SK-N-SH treated with all-trans-retinoic acid at 6 μM for 48 hours (cell line): ENCODE measurements around the gene MIPOL1.

Source experiments
- ATAC-seq: fragments of 200-7000 bp; cut with Tn5 transposase; 3 replicates; pipeline ENCODE4 v1.9.1; 2020; ENCODE audit warnings: mild to moderate bottlenecking, moderate library complexity
- ARNTL ChIP-seq: fragments of 450-650 bp; formaldehyde crosslinking; IDR thresholded peaks from 2 replicates; pipeline ENCODE4 v1.5.0; 2020; ENCODE audit warnings: low read depth, mild to moderate bottlenecking, moderate library complexity, borderline replicate concordance
- BACH2 ChIP-seq: fragments of 250-450 bp; sonication (Bioruptor Pico); IDR thresholded peaks from 2 replicates; pipeline ENCODE4 v1.9.0; 2021; ENCODE audit warnings: mild to moderate bottlenecking, borderline replicate concordance
- CSDC2 ChIP-seq: fragments of 250-450 bp; sonication (Bioruptor Pico); IDR thresholded peaks from 2 replicates; pipeline ENCODE4 v1.5.0; 2020; ENCODE audit warnings: mild to moderate bottlenecking, moderate library complexity
- GLIS3 ChIP-seq: fragments of 250-450 bp; sonication (Bioruptor Pico); IDR thresholded peaks from 2 replicates; pipeline ENCODE4 v1.5.0; 2020; ENCODE audit warnings: mild to moderate bottlenecking, moderate library complexity
- OSR1 ChIP-seq: fragments of 250-450 bp; sonication (Bioruptor Pico); IDR thresholded peaks from 2 replicates; pipeline ENCODE4 v1.8.0; 2022; ENCODE audit warnings: moderate library complexity, mild to moderate bottlenecking, inconsistent platforms
- PPARA ChIP-seq: fragments of 250-450 bp; sonication (Bioruptor Pico); IDR thresholded peaks from 2 replicates; pipeline ENCODE4 v1.5.0; 2020; ENCODE audit warnings: mild to moderate bottlenecking, borderline replicate concordance
- RARB ChIP-seq: fragments of 250-450 bp; sonication (Bioruptor Pico); IDR thresholded peaks from 2 replicates; pipeline ENCODE4 v1.8.0; 2021; ENCODE audit warnings: mild to moderate bottlenecking, moderate library complexity
- TOX ChIP-seq: fragments of 250-450 bp; sonication (Bioruptor Pico); IDR thresholded peaks from 2 replicates; pipeline ENCODE4 v1.8.0; 2021; ENCODE audit warnings: mild to moderate bottlenecking, moderate library complexity, borderline replicate concordance
- ZFP30 ChIP-seq: fragments of 450-650 bp; formaldehyde crosslinking; IDR thresholded peaks from 2 replicates; pipeline ENCODE4 v1.5.0; 2022; ENCODE audit warnings: mild to moderate bottlenecking, moderate library complexity
- ZNF565 ChIP-seq: fragments of 450-650 bp; formaldehyde crosslinking; conservative IDR thresholded peaks from 2 replicates; pipeline ENCODE4 v1.5.0; 2020; ENCODE audit warnings: low read depth, mild to moderate bottlenecking, moderate library complexity
- ZNF70 ChIP-seq: fragments of 450-650 bp; formaldehyde crosslinking; IDR thresholded peaks from 2 replicates; pipeline ENCODE4 v1.5.0; 2020; ENCODE audit warnings: mild to moderate bottlenecking, moderate library complexity
- ZNF8 ChIP-seq: fragments of 450-650 bp; formaldehyde crosslinking; IDR thresholded peaks from 2 replicates; pipeline ENCODE4 v1.5.0; 2020; ENCODE audit warnings: mild to moderate bottlenecking, moderate library complexity
- TF ChIP-seq, protein P1 (sequence below): fragments of 250-450 bp; sonication (Bioruptor Pico); IDR thresholded peaks from 2 replicates; pipeline ENCODE4 v1.5.1; 2021; ENCODE audit warnings: mild to moderate bottlenecking, moderate library complexity
- TF ChIP-seq, protein P2 (sequence below): fragments of 250-450 bp; sonication (Bioruptor Pico); IDR thresholded peaks from 2 replicates; pipeline ENCODE4 v1.5.0; 2020; ENCODE audit warnings: mild to moderate bottlenecking, moderate library complexity
- TF ChIP-seq, protein P3 (sequence below): fragments of 250-450 bp; sonication (Bioruptor Pico); IDR thresholded peaks from 2 replicates; pipeline ENCODE4 v1.5.1; 2020; ENCODE audit warnings: low read depth, mild to moderate bottlenecking, moderate library complexity
- TF ChIP-seq, protein P4 (sequence below): fragments of 250-450 bp; sonication (Bioruptor Pico); IDR thresholded peaks from 2 replicates; pipeline ENCODE4 v1.8.0; 2020; ENCODE audit warnings: mild to moderate bottlenecking, moderate library complexity, borderline replicate concordance
- TF ChIP-seq, protein P5 (sequence below): fragments of 250-450 bp; sonication (Bioruptor Pico); IDR thresholded peaks from 2 replicates; pipeline ENCODE4 v1.8.0; 2021; ENCODE audit warnings: low read depth, mild to moderate bottlenecking, moderate library complexity, borderline replicate concordance

MIPOL1 gene

DNA sequence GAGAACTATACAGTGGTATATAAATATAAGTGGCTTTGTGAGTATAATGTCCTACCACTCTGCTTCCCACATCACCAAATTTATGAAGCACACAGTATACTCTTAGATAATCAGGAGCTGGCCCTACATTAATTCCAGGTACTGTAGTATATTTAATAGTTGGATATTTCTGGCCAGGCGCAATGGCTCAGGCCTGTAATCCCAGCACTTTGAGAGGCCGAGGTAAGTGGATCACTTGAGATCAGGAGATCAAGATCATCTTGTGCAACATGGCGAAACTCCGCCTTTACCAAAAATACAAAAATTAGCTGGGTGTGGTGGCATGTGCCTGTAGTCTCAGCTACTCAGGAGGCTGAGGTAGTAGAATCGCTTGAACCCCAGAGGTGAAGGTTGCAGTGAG is 293.3 kb downstream of the MIPOL1 start:
- no peak for ATAC-seq
- TF ChIP-seq PPARA (CRISPR knock-in tag), result no peak
- TF ChIP-seq RARB (CRISPR knock-in tag), result no peak
- TF ChIP-seq ZNF8 (CRISPR knock-in tag), result no peak
- TF ChIP-seq, protein P1, sequence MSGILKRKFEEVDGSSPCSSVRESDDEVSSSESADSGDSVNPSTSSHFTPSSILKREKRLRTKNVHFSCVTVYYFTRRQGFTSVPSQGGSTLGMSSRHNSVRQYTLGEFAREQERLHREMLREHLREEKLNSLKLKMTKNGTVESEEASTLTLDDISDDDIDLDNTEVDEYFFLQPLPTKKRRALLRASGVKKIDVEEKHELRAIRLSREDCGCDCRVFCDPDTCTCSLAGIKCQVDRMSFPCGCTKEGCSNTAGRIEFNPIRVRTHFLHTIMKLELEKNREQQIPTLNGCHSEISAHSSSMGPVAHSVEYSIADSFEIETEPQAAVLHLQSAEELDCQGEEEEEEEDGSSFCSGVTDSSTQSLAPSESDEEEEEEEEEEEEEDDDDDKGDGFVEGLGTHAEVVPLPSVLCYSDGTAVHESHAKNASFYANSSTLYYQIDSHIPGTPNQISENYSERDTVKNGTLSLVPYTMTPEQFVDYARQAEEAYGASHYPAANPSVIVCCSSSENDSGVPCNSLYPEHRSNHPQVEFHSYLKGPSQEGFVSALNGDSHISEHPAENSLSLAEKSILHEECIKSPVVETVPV (CRISPR knock-in tag), result no peak
- TF ChIP-seq ZFP30 (CRISPR knock-in tag), result no peak
- no peak for TF ChIP-seq GLIS3 (CRISPR knock-in tag)
- no peak for TF ChIP-seq BACH2

DNA sequence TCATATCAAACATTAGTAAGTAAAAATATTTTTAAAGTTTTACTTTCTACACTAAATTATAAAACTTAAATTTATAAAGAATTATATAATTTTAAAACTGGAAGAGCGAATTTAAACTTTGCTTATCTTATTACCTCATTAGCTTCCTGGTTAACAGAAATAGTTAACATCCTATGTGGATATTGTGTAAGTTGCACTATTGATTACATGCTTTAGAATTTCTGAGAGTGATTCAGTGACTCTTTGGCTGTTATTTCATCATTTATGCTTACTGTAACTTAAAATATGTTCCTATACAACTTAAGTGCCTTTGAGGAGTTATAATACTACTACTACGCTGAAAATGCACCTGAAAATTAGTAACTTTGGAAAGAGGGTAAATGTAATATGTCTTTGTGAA is 295.9 kb downstream of the MIPOL1 start:
- TF ChIP-seq ZFP30 (CRISPR knock-in tag) (no peak), ZNF8 (CRISPR knock-in tag) (no peak), PPARA (CRISPR knock-in tag) (no peak), CSDC2 (CRISPR knock-in tag) (no peak), GLIS3 (CRISPR knock-in tag) (no peak)
- TF ChIP-seq, protein P2, sequence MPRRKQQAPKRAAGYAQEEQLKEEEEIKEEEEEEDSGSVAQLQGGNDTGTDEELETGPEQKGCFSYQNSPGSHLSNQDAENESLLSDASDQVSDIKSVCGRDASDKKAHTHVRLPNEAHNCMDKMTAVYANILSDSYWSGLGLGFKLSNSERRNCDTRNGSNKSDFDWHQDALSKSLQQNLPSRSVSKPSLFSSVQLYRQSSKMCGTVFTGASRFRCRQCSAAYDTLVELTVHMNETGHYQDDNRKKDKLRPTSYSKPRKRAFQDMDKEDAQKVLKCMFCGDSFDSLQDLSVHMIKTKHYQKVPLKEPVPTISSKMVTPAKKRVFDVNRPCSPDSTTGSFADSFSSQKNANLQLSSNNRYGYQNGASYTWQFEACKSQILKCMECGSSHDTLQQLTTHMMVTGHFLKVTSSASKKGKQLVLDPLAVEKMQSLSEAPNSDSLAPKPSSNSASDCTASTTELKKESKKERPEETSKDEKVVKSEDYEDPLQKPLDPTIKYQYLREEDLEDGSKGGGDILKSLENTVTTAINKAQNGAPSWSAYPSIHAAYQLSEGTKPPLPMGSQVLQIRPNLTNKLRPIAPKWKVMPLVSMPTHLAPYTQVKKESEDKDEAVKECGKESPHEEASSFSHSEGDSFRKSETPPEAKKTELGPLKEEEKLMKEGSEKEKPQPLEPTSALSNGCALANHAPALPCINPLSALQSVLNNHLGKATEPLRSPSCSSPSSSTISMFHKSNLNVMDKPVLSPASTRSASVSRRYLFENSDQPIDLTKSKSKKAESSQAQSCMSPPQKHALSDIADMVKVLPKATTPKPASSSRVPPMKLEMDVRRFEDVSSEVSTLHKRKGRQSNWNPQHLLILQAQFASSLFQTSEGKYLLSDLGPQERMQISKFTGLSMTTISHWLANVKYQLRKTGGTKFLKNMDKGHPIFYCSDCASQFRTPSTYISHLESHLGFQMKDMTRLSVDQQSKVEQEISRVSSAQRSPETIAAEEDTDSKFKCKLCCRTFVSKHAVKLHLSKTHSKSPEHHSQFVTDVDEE (CRISPR knock-in tag), result no peak
- ATAC-seq, result no peak

DNA sequence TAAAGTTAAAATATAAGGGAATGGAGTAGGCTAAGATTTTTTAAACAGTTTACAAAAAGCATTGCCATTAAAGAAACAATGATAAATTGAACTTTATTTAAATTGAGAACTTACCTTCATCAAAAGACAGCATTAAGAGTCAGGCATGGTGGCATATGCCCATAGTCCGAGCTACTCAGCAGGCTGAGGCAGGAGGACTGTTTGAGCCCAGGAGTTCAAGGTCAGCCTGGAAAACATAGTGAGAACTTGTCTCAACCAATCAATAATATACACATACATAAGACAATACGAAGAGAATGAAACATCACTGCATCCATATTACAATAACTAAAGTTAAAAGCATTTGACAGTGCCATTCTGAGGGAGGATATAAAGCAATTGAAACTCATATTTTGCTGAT is 299.7 kb downstream of the MIPOL1 start:
- TF ChIP-seq ZNF8 (CRISPR knock-in tag) (no peak), BACH2 (no peak), TOX (no peak), ZNF565 (CRISPR knock-in tag) (no peak), OSR1 (CRISPR knock-in tag) (no peak), ZFP30 (CRISPR knock-in tag) (no peak), ZNF70 (CRISPR knock-in tag) (no peak), RARB (CRISPR knock-in tag) (no peak), ARNTL (CRISPR knock-in tag) (no peak)
- TF ChIP-seq, protein P3, sequence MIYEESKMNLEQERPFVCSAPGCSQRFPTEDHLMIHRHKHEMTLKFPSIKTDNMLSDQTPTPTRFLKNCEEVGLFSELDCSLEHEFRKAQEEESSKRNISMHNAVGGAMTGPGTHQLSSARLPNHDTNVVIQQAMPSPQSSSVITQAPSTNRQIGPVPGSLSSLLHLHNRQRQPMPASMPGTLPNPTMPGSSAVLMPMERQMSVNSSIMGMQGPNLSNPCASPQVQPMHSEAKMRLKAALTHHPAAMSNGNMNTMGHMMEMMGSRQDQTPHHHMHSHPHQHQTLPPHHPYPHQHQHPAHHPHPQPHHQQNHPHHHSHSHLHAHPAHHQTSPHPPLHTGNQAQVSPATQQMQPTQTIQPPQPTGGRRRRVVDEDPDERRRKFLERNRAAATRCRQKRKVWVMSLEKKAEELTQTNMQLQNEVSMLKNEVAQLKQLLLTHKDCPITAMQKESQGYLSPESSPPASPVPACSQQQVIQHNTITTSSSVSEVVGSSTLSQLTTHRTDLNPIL, result no peak
- TF ChIP-seq, protein P2 (CRISPR knock-in tag), result no peak
- TF ChIP-seq, protein P4, sequence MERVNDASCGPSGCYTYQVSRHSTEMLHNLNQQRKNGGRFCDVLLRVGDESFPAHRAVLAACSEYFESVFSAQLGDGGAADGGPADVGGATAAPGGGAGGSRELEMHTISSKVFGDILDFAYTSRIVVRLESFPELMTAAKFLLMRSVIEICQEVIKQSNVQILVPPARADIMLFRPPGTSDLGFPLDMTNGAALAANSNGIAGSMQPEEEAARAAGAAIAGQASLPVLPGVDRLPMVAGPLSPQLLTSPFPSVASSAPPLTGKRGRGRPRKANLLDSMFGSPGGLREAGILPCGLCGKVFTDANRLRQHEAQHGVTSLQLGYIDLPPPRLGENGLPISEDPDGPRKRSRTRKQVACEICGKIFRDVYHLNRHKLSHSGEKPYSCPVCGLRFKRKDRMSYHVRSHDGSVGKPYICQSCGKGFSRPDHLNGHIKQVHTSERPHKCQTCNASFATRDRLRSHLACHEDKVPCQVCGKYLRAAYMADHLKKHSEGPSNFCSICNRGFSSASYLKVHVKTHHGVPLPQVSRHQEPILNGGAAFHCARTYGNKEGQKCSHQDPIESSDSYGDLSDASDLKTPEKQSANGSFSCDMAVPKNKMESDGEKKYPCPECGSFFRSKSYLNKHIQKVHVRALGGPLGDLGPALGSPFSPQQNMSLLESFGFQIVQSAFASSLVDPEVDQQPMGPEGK (CRISPR knock-in tag), result no peak
- TF ChIP-seq, protein P5, sequence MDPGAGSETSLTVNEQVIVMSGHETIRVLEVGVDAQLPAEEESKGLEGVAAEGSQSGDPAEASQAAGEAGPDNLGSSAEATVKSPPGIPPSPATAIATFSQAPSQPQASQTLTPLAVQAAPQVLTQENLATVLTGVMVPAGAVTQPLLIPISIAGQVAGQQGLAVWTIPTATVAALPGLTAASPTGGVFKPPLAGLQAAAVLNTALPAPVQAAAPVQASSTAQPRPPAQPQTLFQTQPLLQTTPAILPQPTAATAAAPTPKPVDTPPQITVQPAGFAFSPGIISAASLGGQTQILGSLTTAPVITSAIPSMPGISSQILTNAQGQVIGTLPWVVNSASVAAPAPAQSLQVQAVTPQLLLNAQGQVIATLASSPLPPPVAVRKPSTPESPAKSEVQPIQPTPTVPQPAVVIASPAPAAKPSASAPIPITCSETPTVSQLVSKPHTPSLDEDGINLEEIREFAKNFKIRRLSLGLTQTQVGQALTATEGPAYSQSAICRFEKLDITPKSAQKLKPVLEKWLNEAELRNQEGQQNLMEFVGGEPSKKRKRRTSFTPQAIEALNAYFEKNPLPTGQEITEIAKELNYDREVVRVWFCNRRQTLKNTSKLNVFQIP (CRISPR knock-in tag), result no peak
- no peak for ATAC-seq
